GM12874 (cell line): Measurements from ENCODE around the gene USO1.

Source experiments
- TF ChIP-seq, protein P1 (sequence below): IDR thresholded peaks from 2 replicates; pipeline ENCODE4 v1.5.1; 2011; ENCODE audit warnings: low read depth, mild to moderate bottlenecking, control low read depth, low read length, moderate library complexity; ENCODE audit not compliant: insufficient read depth

USO1 gene

DNA sequence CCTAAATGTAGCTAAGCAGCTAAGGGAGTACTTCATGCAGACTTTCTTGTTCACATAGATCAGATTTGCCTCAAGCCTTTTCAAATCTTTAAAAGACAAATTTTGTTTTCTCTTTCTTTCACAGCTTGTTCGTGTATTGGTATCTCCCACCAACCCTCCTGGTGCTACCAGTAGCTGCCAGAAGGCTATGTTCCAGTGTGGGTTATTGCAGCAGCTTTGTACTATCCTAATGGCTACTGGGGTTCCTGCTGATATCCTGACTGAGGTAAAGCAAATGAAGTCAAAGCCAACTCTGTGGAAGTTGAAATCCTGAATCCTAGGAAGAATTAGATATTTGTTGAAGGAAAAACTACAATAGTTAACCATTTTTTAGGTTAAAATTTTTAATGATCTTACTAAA lies 62.6 kb downstream of the USO1 start:
- TF ChIP-seq, protein P1, sequence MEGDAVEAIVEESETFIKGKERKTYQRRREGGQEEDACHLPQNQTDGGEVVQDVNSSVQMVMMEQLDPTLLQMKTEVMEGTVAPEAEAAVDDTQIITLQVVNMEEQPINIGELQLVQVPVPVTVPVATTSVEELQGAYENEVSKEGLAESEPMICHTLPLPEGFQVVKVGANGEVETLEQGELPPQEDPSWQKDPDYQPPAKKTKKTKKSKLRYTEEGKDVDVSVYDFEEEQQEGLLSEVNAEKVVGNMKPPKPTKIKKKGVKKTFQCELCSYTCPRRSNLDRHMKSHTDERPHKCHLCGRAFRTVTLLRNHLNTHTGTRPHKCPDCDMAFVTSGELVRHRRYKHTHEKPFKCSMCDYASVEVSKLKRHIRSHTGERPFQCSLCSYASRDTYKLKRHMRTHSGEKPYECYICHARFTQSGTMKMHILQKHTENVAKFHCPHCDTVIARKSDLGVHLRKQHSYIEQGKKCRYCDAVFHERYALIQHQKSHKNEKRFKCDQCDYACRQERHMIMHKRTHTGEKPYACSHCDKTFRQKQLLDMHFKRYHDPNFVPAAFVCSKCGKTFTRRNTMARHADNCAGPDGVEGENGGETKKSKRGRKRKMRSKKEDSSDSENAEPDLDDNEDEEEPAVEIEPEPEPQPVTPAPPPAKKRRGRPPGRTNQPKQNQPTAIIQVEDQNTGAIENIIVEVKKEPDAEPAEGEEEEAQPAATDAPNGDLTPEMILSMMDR: no peak

- TF ChIP-seq, protein P1: no peak
Observed at GRCh38 chr4:75790024-75790423, 65.6 kb downstream of the USO1 start.

GRCh38 chr4:75800972-75801371 lies 76.6 kb downstream of the USO1 start:
- TF ChIP-seq, protein P1: no peak

GRCh38 chr4:75817901-75818300 lies 93.5 kb downstream of the USO1 start:
- TF ChIP-seq, protein P1: no peak

GRCh38 chr4:75819121-75819520 lies 94.7 kb downstream of the USO1 start:
- TF ChIP-seq, protein P1: no peak

- TF ChIP-seq, protein P1: no peak
Observed at GRCh38 chr4:75820197-75820596, 95.8 kb downstream of the USO1 start.

GRCh38 chr4:75820676-75821075 lies 96.3 kb downstream of the USO1 start:
- TF ChIP-seq, protein P1: no peak

GRCh38 chr4:75821216-75821615 lies 96.8 kb downstream of the USO1 start:
- TF ChIP-seq, protein P1: no peak
